ENCODE results near the gene ZBTB44. TPM values are rescaled to one million over a fixed set of nuclear protein-coding genes. Genes with fewer than 3 reads are reported as not detected.

The ZBTB44 gene
- total and polyA plus RNA-seq, 2 donors (not counting 1 experiment from before 2014, with no cell fraction given): 22.8 to 36.5 TPM

- H3K4me3 ChIP-seq (replicated peaks in 1 of 4; ENCODE audit: control extremely low read depth in 1 of 4, insufficient read depth in 1 of 4, low read depth in 3 of 4, low read length in 4 of 4): no peak overlapping the region
- no peaks in the 10 kb centered on the region for H4K20me1 ChIP-seq (ENCODE audit: control insufficient read depth, extremely low read depth, insufficient read depth, low read length)
- H3K27me3 ChIP-seq (ENCODE audit: control insufficient read depth, insufficient read depth, low read length): no peaks in the 10 kb centered on the region
- DNase-seq (ENCODE audit: low read depth in 2 of 2): no peak
- TF ChIP-seq CTCF (conservative IDR thresholded peaks at IDR 0.05 in 1 of 2, IDR thresholded peaks at IDR 0.05 in 1 of 2; ENCODE audit: low read depth in 1 of 2, low read length in 2 of 2) (no peak), EZH2 (IDR thresholded peaks at IDR 0.05; ENCODE audit: low read length, missing control alignments) (no peak)
- no peak overlapping the region for H3K9ac ChIP-seq (ENCODE audit: insufficient read depth, low read length)
- H3K9me3 ChIP-seq (ENCODE audit: control insufficient read depth, insufficient read depth, low read depth, low read length): no peaks in the 10 kb centered on the region
- no peaks in the 10 kb centered on the region for H3K4me1 ChIP-seq (ENCODE audit: control insufficient read depth, extremely low read depth, insufficient read depth, low read length)
- H3K79me2 ChIP-seq (ENCODE audit: control insufficient read depth, insufficient read depth, low read length): no peaks in the 10 kb centered on the region
- H2AFZ ChIP-seq (ENCODE audit: low read length): no peak overlapping the region
- no peak overlapping the region for H3K4me2 ChIP-seq (ENCODE audit: extremely low read depth, insufficient read depth, low read length)
- H3K27ac ChIP-seq (ENCODE audit: insufficient read depth, low read length): no peak overlapping the region
- H3K36me3 ChIP-seq (ENCODE audit: control insufficient read depth, insufficient read depth, low read length): no peaks in the 10 kb centered on the region
Measured at GRCh38 chr11:130318031-130318673, 3.4 kb upstream of the ZBTB44 start.

- H3K36me3 ChIP-seq (ENCODE audit: control insufficient read depth, insufficient read depth, low read length): no peaks in the 10 kb centered on the region
- peak overlapping the region; percentile 84 for H3K4me2 ChIP-seq (ENCODE audit: extremely low read depth, insufficient read depth, low read length)
- peak overlapping the region in 3 of 4 experiments; percentile 33 to 71 (median 52) for H3K4me3 ChIP-seq (replicated peaks in 1 of 4; ENCODE audit: control extremely low read depth in 1 of 4, insufficient read depth in 1 of 4, low read depth in 3 of 4, low read length in 4 of 4)
- no peak for DNase-seq (ENCODE audit: low read depth in 2 of 2)
- no peaks in the 10 kb centered on the region for H3K27me3 ChIP-seq (ENCODE audit: control insufficient read depth, insufficient read depth, low read length)
- H3K4me1 ChIP-seq (ENCODE audit: control insufficient read depth, extremely low read depth, insufficient read depth, low read length): no peaks in the 10 kb centered on the region
- H3K79me2 ChIP-seq (ENCODE audit: control insufficient read depth, insufficient read depth, low read length): no peaks in the 10 kb centered on the region
- no peak overlapping the region for H3K9ac ChIP-seq (ENCODE audit: insufficient read depth, low read length)
- no peak overlapping the region for H3K27ac ChIP-seq (ENCODE audit: insufficient read depth, low read length)
- peak overlapping the region; percentile 100 for H2AFZ ChIP-seq (ENCODE audit: low read length)
- TF ChIP-seq EZH2 (IDR thresholded peaks at IDR 0.05; ENCODE audit: low read length, missing control alignments): no peak
- no peaks in the 10 kb centered on the region for H3K9me3 ChIP-seq (ENCODE audit: control insufficient read depth, insufficient read depth, low read depth, low read length)
- no peaks in the 10 kb centered on the region for H4K20me1 ChIP-seq (ENCODE audit: control insufficient read depth, extremely low read depth, insufficient read depth, low read length)
Measured at GRCh38 chr11:130315354-130315970, 745 bp upstream of the ZBTB44 start.

- H3K4me3 ChIP-seq (replicated peaks in 1 of 4; ENCODE audit: control extremely low read depth in 1 of 4, insufficient read depth in 1 of 4, low read depth in 3 of 4, low read length in 4 of 4): peak overlapping the region; percentile 73 to 82 (median 80)
- H4K20me1 ChIP-seq (ENCODE audit: control insufficient read depth, extremely low read depth, insufficient read depth, low read length): no peaks in the 10 kb centered on the region
- H3K36me3 ChIP-seq (ENCODE audit: control insufficient read depth, insufficient read depth, low read length): no peaks in the 10 kb centered on the region
- H3K27ac ChIP-seq (ENCODE audit: insufficient read depth, low read length): peak overlapping the region; percentile 50
- H3K4me2 ChIP-seq (ENCODE audit: extremely low read depth, insufficient read depth, low read length): peak overlapping the region; percentile 90
- no peak for TF ChIP-seq EZH2 (IDR thresholded peaks at IDR 0.05; ENCODE audit: low read length, missing control alignments)
- TF ChIP-seq CTCF (conservative IDR thresholded peaks at IDR 0.05 in 1 of 2, IDR thresholded peaks at IDR 0.05 in 1 of 2; ENCODE audit: low read depth in 1 of 2, low read length in 2 of 2): no peak
- H3K4me1 ChIP-seq (ENCODE audit: control insufficient read depth, extremely low read depth, insufficient read depth, low read length): no peaks in the 10 kb centered on the region
- no peaks in the 10 kb centered on the region for H3K9me3 ChIP-seq (ENCODE audit: control insufficient read depth, insufficient read depth, low read depth, low read length)
- peak; percentile 27 to 29 for DNase-seq (ENCODE audit: low read depth in 2 of 2)
- H2AFZ ChIP-seq (ENCODE audit: low read length): peak overlapping the region; percentile 39
- H3K9ac ChIP-seq (ENCODE audit: insufficient read depth, low read length): peak overlapping the region; percentile 73
- no peaks in the 10 kb centered on the region for H3K27me3 ChIP-seq (ENCODE audit: control insufficient read depth, insufficient read depth, low read length)
- H3K79me2 ChIP-seq (ENCODE audit: control insufficient read depth, insufficient read depth, low read length): peaks cover 2% of the 10 kb centered on the region
Measured at GRCh38 chr11:130314184-130314749, 450 bp downstream of the ZBTB44 start.

All from fibroblast of lung (primary cell).